ENCODE measurements around the gene HYDIN.

HYDIN gene

DNA sequence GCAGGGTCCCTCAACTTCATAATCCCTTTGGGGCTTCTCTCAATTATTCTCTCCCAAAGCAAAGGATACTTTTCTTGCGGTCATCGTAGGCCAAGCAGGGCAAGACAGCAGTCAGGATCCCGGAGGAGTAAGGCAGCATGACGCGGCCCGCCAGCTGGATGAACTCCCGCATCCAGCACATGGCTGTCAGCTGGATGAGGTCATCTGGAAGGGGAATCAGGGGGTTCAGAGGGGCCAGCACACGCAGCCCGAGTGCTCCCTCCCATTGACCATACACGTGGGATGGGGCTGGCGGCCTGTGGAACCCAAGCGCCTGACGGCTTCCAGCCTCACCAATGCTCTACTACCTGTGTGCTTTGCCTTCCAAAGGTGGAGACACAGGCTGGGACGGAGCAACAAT is 448.7 kb downstream of the HYDIN start:
- no peak for DNase-seq

DNA sequence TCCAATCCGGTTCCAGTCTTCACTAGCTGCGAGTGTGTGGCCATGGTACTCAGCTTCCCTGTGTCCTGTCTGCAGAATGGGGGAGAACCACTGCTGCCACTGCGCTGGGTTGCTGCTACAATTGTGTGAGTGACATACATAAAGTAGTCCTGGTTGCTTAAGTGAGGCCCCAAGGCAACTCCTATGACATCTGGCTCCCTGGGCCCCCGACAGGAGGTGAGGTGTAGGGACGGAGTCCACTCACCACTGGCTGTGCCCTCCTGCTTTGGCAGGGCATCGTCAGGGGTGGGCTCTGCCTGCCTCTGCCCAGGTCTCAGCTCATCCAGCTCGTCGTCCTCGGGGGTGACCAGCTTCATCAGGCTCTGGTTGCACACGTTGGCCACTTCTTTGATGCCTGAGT is 450.0 kb downstream of the HYDIN start:
- DNase-seq = no peak

DNA sequence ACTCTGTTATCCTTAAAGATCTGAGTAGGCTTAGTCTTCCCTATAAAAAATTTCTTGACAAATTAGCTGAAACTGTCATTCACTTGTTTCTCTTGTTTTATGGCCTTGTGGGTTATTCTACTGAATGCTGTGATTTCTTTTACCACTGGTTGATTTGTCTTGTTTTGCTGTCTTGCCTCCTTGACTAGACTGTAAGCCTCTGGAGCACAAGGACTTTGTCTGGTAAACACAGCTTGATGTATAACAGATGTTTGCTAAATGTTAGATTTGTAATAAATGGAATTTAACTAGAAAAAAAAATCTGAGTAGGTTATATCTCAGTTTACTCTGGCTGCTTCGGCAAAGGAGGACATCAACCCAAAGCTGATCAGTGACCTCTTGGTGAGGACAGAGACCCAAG is 451.2 kb downstream of the HYDIN start:
- DNase-seq = no peak

DNA sequence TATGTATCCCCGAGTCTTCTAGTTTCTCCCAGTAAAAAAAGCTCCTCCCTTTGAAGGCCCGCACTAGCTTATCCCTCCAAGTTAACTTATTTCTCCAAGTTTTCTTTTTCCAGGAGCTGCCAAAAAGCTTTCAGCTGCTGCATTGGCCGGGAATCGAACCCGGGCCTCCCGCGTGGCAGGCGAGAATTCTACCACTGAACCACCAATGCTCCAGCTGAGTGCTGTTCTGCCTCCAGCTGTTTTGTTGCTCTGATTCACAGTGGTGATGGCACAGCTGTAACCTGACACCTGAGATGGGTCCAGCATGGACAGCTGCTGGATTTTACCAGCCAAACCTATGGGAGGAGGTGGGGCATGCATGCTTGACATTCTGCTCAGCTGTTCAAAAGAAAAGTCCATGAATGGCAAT is 451.6 kb downstream of the HYDIN start:
- DNase-seq = peak; percentile 79

DNA sequence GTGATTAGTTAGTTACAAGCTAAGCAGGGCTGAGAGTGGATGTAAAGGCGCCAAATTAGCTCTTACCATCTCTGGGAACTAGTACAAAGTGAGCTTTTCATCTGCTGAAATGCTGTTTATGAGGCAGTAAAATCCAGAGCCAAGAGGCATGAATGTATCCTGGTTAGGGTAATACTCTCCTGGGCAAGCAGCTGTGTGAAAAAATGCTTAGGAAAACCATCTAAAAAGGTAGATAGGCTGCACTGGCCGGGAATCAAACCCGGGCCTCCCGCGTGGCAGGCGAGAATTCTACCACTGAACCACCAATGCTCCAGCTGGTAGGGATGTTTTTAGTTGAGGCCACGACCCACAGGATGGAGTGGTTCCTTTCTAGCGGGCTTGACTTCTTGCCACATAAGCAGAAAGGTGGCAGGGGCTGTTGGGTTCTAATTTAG is 452.5 kb downstream of the HYDIN start:
- DNase-seq = no peak

DNA sequence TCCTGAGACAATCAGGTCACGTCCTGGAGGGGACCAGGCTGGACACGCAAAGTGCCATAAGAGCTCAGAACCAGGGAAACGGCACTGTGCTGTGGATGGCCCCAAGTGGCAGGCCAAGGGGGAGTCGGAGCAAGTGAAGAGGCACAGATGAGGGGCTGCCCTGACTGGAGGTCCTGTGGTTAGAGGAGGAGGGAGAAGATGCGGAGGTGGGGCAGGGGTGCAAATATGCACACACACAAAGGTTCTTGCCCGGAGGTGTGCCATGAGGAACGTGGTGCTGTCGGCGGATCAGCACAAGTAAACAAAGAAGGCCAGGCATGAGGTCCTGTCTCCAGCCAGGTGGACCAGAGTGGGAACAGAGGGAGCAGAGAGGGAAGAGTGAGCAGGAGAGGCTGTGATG is 453.0 kb downstream of the HYDIN start:
- no peak for DNase-seq

DNA sequence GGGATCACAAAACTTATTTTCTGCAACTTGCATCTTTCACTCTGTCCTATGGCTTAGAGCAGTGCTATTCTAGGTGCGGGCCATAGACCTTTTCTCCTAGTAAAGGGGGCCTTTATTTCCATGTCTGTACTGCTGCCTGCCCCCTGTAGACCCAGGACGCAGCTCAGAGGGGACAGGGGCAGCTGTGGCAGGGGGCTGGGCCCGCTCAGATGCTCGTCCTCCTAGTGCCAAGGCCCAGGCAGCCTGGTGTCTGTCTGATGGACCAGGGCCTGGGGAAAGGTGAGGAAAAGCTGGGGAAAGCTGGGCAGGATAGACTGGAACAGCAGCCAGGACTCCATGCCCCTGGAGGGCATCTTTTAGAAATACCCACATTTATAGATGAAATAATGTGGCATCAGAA is 455.1 kb downstream of the HYDIN start:
- no peak for DNase-seq

DNA sequence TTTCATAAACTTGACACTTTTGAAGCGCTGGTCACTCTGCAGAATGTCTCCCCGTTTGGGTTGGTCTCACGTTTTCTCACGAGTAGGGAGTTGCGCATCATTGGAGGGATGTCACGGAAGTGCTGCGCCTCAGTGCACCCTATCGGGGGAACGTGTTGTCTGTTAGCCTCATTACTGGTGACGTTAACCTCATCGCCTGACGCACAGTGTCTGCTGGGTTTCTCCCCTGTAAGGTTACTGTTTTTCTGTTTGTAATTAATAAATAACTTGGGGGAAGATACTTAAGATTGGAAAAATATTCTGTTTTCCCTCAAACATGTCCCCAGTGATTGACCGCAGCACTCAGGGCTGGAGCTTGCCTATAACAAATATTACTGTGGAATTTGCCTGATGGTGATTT is 456.3 kb downstream of the HYDIN start:
- DNase-seq = no peak

DNA sequence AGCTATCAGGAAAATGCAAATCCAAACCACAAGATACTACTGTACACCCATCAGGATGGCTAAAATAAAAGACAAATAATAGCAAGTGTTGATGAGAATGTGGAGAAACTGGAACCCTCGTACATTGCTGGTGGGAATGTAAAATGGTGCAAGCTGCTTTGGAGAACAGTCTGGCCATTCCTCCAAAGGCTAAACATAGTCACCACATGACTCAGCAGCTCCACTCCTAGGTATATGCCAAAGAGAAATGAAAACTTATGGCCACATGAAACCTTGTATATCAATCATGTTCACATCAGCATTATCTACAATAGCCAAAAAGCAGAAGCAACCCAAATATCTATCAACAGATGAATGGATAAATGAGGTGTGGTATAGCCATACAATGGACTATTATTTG is 458.0 kb downstream of the HYDIN start:
- no peak for DNase-seq

DNA sequence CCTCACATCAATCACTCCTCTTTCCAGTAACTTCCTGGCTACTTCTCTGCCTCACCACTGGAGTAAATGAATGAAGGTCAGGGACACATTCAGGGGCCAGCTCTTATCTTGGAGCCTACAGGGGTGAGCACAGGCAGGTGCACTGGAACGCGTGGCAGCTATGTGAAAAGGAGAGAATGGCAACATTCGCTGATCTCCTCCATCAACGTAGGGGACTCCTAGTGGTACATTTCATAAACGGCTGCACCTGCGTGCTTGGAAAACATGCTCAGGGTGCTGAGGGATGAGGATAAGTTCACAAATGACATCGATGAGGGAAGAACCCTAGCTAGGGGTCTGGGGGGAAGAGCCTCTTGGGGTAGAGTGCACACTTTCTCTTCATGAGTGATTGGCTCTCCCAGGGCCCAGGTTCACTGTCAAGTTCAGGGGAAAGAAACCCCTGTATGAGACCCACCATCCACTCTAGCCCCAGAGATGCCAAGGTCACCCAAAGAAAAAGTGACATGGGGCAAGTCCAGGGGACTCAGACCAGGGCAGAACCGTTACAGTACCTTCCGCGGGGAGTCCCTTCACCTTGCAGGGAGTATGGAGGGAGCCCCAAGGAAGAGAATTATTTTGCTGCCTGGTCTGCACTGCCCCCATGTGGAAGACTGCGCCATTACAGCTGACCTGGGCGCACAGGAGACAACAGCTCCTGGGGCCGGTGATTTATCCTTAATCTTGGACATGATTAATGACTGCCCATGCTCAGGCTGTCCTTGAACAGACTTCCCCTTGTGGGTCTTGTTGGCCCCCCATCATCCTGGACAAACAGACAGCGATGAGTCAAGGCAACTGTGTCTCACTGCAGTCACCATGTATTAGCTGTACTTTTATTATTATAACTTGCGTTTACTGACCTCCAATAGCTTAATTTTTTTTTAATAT is 459.6 kb downstream of the HYDIN start:
- DNase-seq = no peak

DNA sequence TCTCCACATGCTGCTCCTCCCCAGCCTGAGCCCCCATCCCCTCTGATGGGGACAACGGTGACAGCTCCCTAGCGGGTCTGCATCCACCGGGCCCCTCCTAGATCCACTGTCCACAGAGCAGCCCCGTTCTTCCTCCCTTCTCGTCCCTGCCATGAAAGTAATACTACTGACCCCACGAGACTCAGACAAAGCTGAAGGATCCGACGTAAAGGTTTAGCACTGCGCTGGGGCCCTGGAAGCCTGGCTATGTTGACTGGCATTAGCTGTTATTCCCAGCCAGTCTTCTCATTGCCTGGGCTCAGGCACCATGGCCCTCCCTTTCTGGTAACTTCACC is 460.3 kb downstream of the HYDIN start:
- DNase-seq = no peak

DNA sequence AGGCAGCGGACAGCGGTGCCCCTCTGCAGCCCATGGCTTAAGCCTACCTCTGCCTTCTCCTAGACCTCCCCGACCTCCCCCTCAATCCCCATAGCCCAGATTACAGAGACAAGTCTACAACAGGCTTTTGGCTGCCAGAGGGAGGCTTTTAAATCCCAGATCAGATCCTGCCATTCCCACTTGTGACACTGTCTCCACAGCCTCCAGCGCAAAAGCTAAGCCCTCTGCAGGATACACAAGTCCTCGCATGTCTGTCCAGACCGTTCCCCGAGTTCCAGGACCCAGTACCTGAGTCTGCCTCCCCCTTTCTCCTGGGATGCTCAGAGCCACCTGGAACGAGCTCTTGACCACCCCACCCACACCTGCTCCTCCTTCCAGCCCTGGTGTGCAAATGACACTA is 460.8 kb downstream of the HYDIN start:
- no peak for DNase-seq

DNA sequence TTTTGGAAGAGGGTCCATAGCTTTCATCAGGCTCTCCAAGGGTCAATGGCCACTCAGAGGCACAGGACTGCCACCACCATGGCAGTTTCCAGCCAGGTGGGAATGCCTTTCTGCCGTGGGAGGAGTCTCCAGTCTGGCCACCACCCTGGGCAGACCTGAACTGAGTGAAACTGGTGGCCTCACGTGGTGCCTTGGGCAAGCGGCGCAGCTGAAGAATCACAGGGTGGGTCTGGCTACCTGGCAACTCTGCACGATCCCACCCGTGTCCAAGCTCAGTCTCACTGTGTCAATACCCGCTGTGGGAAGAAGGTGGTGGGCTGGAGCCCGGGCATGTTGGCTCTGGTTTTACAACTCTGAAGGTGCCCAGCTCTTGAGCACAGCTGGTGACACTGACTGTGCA is 461.4 kb downstream of the HYDIN start:
- DNase-seq = no peak

DNA sequence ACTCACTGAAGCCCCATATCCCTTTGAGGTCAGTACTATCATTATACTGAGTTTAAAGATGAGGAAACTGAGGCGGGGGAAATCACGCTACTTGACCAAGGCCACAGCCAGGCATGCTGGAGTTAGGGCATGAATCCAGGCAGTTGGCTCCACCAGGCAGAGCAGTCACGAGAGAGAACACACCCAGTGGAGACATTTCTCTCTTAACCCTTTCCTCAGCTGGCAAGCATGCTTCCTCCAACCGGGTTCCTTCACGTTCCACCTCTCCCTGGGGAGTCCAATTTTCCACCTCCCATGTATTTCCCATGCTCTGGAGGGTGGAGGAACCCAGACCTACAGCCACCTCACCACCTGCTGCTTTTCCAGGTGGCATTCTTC is 462.3 kb downstream of the HYDIN start:
- DNase-seq = no peak

DNA sequence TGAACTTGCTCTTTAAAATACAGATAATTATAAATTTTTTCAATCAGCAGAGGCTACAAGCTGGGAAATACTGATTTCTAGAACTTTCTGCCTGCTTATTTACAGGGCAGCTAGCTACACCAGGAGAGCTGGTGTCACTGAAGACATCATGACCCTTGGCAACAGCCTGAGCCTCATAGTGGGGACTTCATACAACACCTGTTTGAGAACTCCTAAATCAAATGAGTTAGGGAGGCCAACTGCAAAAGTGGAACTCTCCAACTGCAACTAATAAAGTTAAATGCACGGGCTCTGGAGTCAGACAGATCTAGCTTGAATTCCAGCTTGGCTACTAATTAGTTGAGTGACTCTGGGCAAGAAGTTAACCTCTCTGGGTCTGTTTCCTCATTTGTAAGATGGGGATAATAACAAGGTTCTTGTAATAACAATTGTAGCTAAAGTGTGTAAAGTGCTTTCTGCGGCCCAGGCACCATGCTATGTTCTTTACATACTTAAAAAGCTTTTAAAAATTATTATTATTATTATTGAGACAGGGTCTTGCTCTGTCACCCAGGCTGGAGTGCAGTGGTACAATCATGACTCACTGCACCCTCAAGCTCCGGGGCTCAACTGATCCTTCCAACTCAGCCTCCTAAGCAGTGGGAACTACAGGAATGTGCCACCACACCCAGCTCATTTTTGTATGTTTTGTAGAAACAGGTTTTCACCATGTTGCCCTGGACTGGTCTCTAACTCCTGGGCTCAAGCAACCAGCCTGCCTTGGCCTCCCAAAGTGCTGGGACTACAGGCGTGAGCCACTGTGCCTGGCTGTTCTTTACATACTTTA is 462.9 kb downstream of the HYDIN start:
- DNase-seq = no peak

DNA sequence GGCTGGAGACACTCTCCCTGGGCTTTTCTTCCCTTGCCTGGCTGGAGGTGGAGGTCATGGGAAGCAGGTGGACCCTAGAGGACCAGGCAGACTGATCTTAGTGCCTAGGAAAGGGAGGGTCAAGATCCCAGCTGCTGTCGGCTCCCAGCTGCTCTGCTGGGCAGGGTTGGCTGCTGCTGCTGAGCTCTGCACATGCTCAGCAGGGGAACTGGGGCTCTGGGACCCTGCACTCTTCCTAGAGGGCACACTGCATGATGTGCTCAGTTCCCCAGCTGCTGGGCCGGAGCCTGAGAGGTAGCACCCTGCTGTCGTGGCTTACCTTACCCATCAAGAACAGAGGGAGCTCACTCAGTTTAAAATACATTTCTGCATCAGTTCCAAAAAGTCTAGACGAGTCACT is 463.9 kb downstream of the HYDIN start:
- DNase-seq = no peak

DNA sequence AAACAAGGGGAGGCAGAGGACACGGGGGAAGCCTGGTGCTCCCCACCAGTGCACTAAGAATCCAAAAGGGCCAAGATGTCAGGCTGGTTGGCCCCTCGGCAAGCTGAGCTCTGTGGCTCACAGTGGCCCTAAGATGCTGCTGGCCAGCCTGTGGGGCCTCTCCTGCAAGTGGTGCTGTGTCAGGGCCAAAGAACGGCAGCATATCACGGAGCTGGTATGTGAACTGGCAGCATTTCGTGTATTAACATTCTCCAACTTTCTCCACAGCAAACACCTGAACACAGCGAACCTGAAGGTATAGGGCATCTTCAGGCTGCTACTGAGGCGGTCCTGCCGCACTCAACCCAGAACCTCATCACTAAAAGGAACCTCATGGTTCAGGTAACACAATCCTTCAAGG is 464.3 kb downstream of the HYDIN start:
- DNase-seq = no peak

DNA sequence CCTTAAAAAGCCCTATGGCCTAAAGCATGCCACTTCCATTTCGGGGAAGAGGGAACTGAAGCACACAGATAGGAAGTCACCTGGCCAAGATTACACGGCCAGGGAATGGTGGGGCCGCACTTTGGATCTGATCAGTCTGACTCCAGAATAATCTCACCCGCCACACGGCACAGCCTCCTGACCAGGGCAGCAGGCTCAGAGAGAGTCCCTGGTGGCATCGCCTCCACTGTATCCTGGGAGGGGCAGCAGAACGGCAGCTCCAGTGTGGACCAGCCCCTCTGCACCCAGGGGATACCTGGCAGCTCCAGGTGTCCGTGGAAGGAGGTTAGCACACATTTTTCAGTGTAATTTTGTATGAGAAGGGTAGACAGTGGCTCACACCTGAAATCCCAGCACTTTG is 465.0 kb downstream of the HYDIN start:
- no peak for DNase-seq

DNA sequence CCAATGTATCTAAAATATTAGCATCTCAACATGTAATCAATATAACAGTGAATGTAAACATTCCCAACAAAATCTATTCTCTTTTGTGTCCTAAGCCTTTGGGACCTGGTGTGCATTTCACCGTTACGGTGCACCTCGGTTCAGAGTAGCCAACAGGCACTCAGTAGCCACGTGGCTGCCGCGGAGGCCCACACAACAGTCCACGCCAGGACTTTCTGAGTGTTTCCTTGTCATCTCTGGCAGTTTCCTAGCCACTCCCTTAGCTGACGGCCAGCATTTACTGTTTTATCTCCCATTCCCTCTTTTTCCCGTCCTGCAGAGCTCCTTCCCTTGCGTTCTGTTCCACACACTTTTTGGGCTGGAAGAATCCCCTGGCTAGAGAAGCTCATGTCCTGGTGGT is 465.9 kb downstream of the HYDIN start:
- DNase-seq = no peak

DNA sequence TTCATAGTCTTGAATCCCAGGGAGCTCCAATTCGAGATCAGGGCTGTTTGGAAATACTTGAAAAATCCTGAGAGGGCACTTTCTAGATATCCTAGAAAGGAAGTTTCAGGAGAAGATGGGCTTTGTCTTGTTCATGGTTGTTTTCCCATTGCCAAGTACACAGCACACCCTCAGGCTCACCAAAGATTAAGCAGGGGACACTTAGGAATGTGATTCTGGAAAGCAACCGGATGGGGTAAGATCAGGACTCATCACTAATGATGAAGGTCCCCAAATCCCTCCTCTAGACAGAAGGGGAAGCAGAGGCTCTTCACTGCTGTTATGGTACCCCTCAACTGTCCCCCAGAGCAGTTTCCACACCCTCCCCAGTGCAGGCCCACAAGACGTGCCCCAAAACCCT is 470.3 kb downstream of the HYDIN start:
- no peak for DNase-seq

DNA sequence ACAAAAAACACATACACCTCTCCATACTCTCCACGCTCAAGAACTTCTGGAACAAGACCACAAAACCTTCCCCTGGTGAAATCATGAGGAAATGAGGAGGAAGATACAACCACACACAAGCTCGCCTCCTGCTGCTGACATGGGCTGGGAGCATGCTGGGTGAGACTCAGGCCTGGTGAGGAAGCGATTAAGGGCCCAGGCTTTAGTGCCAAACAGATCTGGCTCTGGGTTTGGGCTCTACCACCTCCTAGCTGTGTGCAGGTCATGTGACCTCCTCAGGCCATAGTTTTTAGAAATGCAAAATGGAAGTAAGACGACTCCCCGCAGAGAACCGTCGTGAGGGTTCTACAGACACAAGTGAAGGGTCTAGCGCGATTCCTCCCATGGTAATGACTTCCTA is 470.9 kb downstream of the HYDIN start:
- no peak for DNase-seq

DNA sequence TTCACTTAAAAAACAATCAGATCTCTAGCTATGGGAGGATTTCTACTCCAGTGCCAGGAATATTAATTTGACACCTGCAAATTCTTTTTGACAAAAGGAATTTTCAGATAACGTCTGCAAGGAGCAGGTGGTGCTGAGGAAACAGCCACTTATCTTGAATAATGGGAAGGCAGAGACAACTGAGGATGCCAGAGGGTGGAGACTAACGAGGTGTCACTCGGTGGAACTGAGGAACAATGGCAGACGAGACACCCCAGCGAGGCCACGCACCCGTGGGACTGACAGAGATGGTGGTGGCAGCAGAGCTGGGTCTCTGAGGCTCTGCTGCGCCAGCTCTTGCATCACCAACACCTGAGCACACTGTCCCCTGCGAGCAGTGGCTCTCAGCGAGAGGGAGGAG is 471.7 kb downstream of the HYDIN start:
- no peak for DNase-seq

Data from amniotic stem cell (primary cell).